Vagina (tissue), 2 donors: Measurements from ENCODE around the gene APOB. TPM values are rescaled to one million over a fixed set of nuclear protein-coding genes. Genes with fewer than 3 reads are reported as not detected.
"Not testable (repeated sequence)": the region's sequence is repeated elsewhere in the genome, so short reads cannot be mapped to it uniquely, and the experiment has no call there.

Experiments used
- DNase-seq, 2 donors: peaks; one replicate each; pipeline ENCODE4 v3.0.0-alpha.2; 2017; ENCODE audit errors: extremely low spot score in 2 of 2
- H3K27ac ChIP-seq: fragments of 200-600 bp; sonication (generic); one replicate; pipeline ENCODE4 v1.5.1; 2019
- H3K27me3 ChIP-seq: fragments of 200-600 bp; sonication (generic); one replicate; pipeline ENCODE4 v1.5.1; 2019
- H3K36me3 ChIP-seq, 2 donors: fragments of 200-600 bp; sonication (generic); one replicate each; pipeline ENCODE4 v1.5.1; 2017 to 2019
- H3K4me1 ChIP-seq: fragments of 200-600 bp; sonication (generic); one replicate; pipeline ENCODE4 v1.5.1; 2019
- H3K4me3 ChIP-seq, 2 donors: fragments of 200-600 bp; sonication (generic); 1 replicate in 1 of 2; 2 replicates in 1 of 2; pipeline ENCODE4 v1.5.1; 2016 to 2019
- H3K9me3 ChIP-seq: fragments of 200-600 bp; sonication (generic); one replicate; pipeline ENCODE4 v1.5.1; 2019
- POLR2A ChIP-seq, 2 donors: fragments of 450-650 bp; IDR thresholded peaks; one replicate each; pipeline ENCODE4 v1.6.1; 2017; ENCODE audit warnings: antibody characterized with exemption in 2 of 2, mild to moderate bottlenecking in 2 of 2, moderate library complexity in 2 of 2
- POLR2AphosphoS5 ChIP-seq, 2 donors: sonication (generic); formaldehyde crosslinking; IDR thresholded peaks; one replicate each; pipeline ENCODE4 v1.9.0; 2017; ENCODE audit warnings: antibody characterized with exemption in 2 of 2, mild to moderate bottlenecking in 2 of 2, low read depth in 1 of 2; ENCODE audit not compliant: insufficient read depth in 1 of 2
- intact Hi-C: fragments of 100-400 bp; cut with DNase I; formaldehyde crosslinking; loops from one replicate; pipeline ENCODE4 v1.15.1; 2023
- total RNA-seq: library from RNA; depleted of rRNA; stranded (reverse); fragments of >200 nt; gene quantifications from one replicate; pipeline ENCODE4 v1.2.3, GENCODE V29; 2016
- TF ChIP-seq, protein P1 (sequence below), 3 experiments: fragments of 450-650 bp in 2 of 3; fragments of 200-600 bp in 1 of 3; sonication (generic) in 1 of 3; IDR thresholded peaks; one replicate each; pipeline ENCODE4 v1.5.1; 2017 to 2019; ENCODE audit warnings: antibody characterized with exemption in 3 of 3, mild to moderate bottlenecking in 2 of 3, moderate library complexity in 2 of 3

The APOB gene
- total RNA-seq, 1 donor from 2014 or later = not detected

DNA sequence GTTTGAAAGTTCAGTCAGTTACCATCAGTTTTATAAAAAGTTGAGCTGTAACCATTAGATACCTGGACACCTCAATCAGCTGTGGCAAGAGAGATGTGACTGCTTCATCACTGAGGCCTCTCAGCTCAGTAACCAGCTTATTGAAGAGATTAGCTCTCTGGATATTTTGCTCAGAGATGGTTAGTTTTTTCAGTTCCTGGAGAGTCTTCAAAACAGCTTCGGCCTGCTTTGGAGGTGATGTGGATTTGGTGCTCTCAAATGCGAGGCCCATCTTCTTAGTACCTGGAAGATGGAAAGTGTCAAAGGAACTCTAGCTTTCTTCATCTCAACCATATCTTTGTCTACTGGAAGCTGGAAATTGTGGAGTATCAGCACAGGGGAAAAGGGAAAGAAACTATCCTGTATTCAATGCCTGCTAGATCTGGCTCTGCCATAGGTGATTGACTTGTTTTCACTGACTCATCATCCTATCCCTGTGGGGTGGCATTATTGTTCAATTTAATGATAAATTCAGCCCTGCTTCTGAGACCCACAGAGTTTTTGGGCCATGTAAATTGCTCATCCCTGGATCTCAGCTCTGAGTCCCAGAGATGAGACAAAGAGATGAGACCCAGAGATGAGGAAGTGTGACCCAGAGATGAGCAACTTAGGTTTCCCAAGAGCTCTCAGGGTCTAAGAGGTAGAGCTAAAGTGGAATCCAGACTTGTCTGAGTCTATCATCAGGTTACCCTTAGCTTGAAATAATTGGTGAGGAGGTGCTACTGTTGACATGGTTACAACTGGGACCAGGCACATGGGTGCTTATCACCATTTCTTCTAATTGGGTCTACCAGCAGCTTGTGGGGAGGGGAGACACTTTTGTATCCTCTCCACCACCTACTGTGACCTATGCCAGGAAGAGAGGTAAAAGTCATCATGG is 10.4 kb downstream of the APOB start:
- H3K4me3 ChIP-seq = no peak overlapping the region
- no peaks in the 10 kb centered on the region for H3K27me3 ChIP-seq
- intact Hi-C loops = no loop called here
- H3K36me3 ChIP-seq = no peaks in the 10 kb centered on the region
- DNase-seq = no peak
- no peaks in the 10 kb centered on the region for H3K4me1 ChIP-seq
- no peak overlapping the region for H3K27ac ChIP-seq
- no peaks in the 10 kb centered on the region for H3K9me3 ChIP-seq
- TF ChIP-seq POLR2AphosphoS5 (IDR thresholded peaks at IDR 0.05; ENCODE audit: insufficient read depth in 1 of 2, low read depth in 1 of 2) (no peak), POLR2A (IDR thresholded peaks at IDR 0.05) (no peak)
- TF ChIP-seq, protein P1, sequence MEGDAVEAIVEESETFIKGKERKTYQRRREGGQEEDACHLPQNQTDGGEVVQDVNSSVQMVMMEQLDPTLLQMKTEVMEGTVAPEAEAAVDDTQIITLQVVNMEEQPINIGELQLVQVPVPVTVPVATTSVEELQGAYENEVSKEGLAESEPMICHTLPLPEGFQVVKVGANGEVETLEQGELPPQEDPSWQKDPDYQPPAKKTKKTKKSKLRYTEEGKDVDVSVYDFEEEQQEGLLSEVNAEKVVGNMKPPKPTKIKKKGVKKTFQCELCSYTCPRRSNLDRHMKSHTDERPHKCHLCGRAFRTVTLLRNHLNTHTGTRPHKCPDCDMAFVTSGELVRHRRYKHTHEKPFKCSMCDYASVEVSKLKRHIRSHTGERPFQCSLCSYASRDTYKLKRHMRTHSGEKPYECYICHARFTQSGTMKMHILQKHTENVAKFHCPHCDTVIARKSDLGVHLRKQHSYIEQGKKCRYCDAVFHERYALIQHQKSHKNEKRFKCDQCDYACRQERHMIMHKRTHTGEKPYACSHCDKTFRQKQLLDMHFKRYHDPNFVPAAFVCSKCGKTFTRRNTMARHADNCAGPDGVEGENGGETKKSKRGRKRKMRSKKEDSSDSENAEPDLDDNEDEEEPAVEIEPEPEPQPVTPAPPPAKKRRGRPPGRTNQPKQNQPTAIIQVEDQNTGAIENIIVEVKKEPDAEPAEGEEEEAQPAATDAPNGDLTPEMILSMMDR (IDR thresholded peaks at IDR 0.05) = no peak

DNA sequence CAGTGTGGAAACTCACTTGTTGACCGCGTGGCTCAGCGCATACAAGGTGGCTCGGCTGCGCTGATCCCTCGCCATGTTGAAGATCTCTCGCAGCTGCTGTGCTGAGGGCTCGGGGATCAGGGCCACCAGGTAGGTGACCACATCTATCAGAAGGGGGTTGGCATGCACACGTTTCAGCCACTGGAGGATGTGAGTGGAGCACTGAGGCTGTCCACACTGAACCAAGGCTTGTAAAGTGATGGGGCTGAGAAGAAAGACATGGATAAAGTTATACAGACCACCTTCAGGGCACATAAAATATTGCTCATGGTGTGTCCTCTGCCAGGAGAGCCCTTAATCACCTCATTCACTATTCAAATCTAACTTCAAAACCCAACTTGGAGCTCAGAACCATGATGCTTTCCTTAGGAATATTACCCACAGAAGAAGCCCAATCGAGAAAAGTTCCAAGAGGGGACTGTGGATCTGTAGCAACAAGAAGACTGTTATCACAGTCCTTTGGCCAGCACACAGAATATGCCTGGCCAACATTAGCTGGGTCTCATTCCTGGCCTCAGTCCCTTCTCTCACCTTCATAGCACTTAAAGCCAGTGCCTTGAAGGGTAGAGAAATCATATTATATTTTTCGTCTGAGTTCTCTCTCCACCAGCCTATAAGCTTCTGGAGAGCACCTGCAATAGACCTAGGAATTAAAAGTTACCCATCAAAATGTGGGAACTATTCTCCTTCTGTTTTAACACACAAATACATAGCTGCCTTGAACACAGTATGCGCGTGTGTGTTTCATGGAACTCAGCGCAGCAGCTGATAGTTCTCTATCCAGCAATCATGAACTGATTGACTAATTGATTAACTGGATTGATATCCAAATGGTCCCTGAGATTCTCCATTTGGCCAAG is 11.3 kb downstream of the APOB start:
- H3K27me3 ChIP-seq = no peaks in the 10 kb centered on the region
- H3K4me3 ChIP-seq = no peak overlapping the region
- H3K4me1 ChIP-seq = no peaks in the 10 kb centered on the region
- TF ChIP-seq POLR2AphosphoS5 (IDR thresholded peaks at IDR 0.05; ENCODE audit: insufficient read depth in 1 of 2, low read depth in 1 of 2) = no peak
- TF ChIP-seq POLR2A (IDR thresholded peaks at IDR 0.05) = no peak
- TF ChIP-seq, protein P1 (IDR thresholded peaks at IDR 0.05) = no peak
- no peaks in the 10 kb centered on the region for H3K9me3 ChIP-seq
- intact Hi-C loops = no loop called here
- H3K27ac ChIP-seq = no peak overlapping the region
- no peaks in the 10 kb centered on the region for H3K36me3 ChIP-seq
- no peak for DNase-seq

DNA sequence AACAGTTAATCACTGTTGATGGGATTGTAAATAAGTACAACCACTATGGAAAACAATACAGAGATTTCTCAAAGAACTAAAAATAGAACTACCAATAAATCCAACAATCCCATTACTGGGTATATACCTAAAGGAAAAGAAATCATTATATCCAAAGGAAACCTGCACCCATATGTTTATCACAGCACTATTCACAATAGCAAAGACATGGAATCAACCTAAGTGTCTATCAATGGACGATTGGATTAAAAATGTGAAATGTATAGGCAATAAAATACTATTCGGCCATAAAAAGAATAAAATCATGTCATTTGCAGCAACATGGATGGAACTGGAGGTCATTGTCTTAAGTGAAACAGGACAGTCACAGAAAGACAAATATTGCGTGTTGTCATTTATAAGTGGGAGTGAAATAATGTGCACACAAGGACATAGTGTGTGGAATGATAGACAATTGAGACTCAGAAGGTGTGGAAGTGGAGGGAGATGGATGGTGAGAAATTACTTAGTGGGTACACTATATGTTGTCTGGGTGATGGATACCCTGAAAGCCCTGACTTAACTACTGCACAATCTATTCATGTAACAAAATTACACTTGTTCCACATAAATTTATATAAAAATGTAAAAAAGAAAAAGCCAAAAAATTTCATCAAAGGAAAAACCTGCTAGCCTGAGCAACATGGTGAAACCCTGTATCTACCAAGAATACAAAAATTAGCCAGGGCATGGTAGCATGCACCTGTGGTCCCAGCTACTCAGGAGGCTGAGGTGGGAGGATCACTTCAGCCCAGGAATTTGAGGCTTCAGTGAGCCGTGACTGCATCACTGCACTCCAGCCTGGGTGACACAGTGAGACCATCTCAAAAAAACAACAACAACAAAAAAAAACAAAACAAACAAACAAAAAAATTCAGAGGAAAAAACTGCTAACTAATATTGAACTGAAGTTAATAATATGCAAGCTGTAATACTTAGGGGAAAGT is 12.6 kb downstream of the APOB start:
- H3K36me3 ChIP-seq = no peaks in the 10 kb centered on the region
- H3K27ac ChIP-seq = no peak overlapping the region
- no peaks in the 10 kb centered on the region for H3K27me3 ChIP-seq
- H3K9me3 ChIP-seq = no peaks in the 10 kb centered on the region
- TF ChIP-seq POLR2A (IDR thresholded peaks at IDR 0.05) (no peak), POLR2AphosphoS5 (IDR thresholded peaks at IDR 0.05; ENCODE audit: insufficient read depth in 1 of 2, low read depth in 1 of 2) (no peak)
- TF ChIP-seq, protein P1 (IDR thresholded peaks at IDR 0.05) = no peak
- H3K4me3 ChIP-seq = no peak overlapping the region
- H3K4me1 ChIP-seq = no peaks in the 10 kb centered on the region
- intact Hi-C loops = no loop called here
- no peak for DNase-seq

DNA sequence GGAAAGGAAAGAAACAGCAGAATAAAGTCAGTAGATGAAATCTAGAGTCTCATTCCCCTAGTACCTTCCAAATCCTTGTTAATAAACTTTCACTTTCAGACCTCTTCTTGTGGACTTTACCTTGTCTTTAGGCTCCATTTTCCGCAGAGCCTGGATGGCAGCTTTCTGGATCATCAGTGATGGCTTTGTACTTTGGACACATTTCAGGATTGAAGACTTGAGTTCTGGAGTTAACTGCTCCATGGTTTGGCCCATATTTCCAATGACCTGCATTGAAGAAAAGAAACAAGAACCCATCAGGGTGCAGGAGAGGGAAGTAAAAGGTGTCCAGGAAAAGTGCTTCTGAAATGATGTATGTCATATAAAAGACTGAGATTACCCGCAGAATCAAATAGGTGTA is 14.4 kb downstream of the APOB start:
- Histone ChIP-seq H3K27me3 (no peaks in the 10 kb centered on the region), H3K27ac (no peak overlapping the region), H3K4me1 (no peaks in the 10 kb centered on the region), H3K36me3 (no peaks in the 10 kb centered on the region), H3K4me3 (no peak overlapping the region), H3K9me3 (no peaks in the 10 kb centered on the region)
- intact Hi-C loops = no loop called here
- DNase-seq = no peak
- TF ChIP-seq POLR2AphosphoS5 (IDR thresholded peaks at IDR 0.05; ENCODE audit: insufficient read depth in 1 of 2, low read depth in 1 of 2) = no peak
- TF ChIP-seq, protein P1 (IDR thresholded peaks at IDR 0.05) = no peak
- no peak for TF ChIP-seq POLR2A (IDR thresholded peaks at IDR 0.05)

DNA sequence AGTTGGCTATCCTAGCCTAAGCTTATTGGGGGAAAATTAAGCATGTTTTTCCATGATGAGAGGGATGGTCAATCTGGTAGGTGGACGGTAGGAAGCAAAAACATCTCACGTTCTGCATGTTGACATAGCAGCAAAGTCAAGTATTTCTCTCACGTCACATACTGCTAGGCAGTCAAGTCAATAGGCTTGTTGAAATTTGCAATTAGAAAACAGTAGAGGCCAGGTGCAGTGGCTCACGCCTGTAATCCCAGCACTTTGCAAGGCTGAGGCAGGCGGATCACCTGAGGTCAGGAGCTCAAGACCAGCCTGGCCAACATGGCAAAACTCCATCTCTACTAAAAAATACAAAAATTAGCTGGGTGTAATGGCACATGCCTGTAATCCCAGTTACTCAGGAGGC is 14.9 kb downstream of the APOB start:
- H3K36me3 ChIP-seq, DNase-seq, intact Hi-C loops, H3K9me3 ChIP-seq, H3K4me1 ChIP-seq, H3K27me3 ChIP-seq, H3K4me3 ChIP-seq, H3K27ac ChIP-seq: not testable (repeated sequence)
